ENCODE data around the gene LRP1B.

LRP1B gene

GRCh38 chr2:141384676-141385075, 746.1 kb downstream of the LRP1B start:
- DNase-seq: no peak

GRCh38 chr2:141381946-141382345, 748.9 kb downstream of the LRP1B start:
- no peak for DNase-seq

GRCh38 chr2:141380008-141380979, 750.5 kb downstream of the LRP1B start:
- DNase-seq: no peak

GRCh38 chr2:141364821-141365220, 766.0 kb downstream of the LRP1B start:
- no peak for DNase-seq

GRCh38 chr2:141362311-141362710, 768.5 kb downstream of the LRP1B start:
- no peak for DNase-seq

- no peak for DNase-seq
Measured at GRCh38 chr2:141348481-141348880, 782.3 kb downstream of the LRP1B start.

GRCh38 chr2:141341444-141341843, 789.4 kb downstream of the LRP1B start:
- no peak for DNase-seq

GRCh38 chr2:141331127-141331526, 799.7 kb downstream of the LRP1B start:
- no peak for DNase-seq

GRCh38 chr2:141329964-141330363, 800.9 kb downstream of the LRP1B start:
- DNase-seq: no peak

- DNase-seq: no peak
Measured at GRCh38 chr2:141323571-141323970, 807.2 kb downstream of the LRP1B start.

- DNase-seq: no peak
Measured at GRCh38 chr2:141317986-141318385, 812.8 kb downstream of the LRP1B start.

- DNase-seq: no peak
Measured at GRCh38 chr2:141316606-141317005, 814.2 kb downstream of the LRP1B start.

- no peak for DNase-seq
Measured at GRCh38 chr2:141316103-141316502, 814.7 kb downstream of the LRP1B start.

GRCh38 chr2:141313972-141314371, 816.8 kb downstream of the LRP1B start:
- no peak for DNase-seq

GRCh38 chr2:141311430-141311829, 819.4 kb downstream of the LRP1B start:
- no peak for DNase-seq

GRCh38 chr2:141306368-141306767, 824.4 kb downstream of the LRP1B start:
- no peak for DNase-seq

GRCh38 chr2:141301551-141301950, 829.3 kb downstream of the LRP1B start:
- DNase-seq: no peak

- no peak for DNase-seq
Measured at GRCh38 chr2:141280037-141280436, 850.8 kb downstream of the LRP1B start.

GRCh38 chr2:141271346-141271745, 859.5 kb downstream of the LRP1B start:
- DNase-seq: no peak

GRCh38 chr2:141264848-141265247, 866.0 kb downstream of the LRP1B start:
- no peak for DNase-seq

- no peak for DNase-seq
Measured at GRCh38 chr2:141260911-141261310, 869.9 kb downstream of the LRP1B start.

- no peak for DNase-seq
Measured at GRCh38 chr2:141259683-141260082, 871.1 kb downstream of the LRP1B start.

GRCh38 chr2:141242008-141242407, 888.8 kb downstream of the LRP1B start:
- no peak for DNase-seq

- DNase-seq: no peak
Measured at GRCh38 chr2:141226560-141226959, 904.3 kb downstream of the LRP1B start.

- DNase-seq: no peak
Measured at GRCh38 chr2:141207036-141207385, 923.8 kb downstream of the LRP1B start.

All from CD4-positive, alpha-beta T cell treated with Interferon alpha-2 for 1 hour (primary cell).